GM23248 (cell line): ENCODE results near the gene DNAJC8.

Experiments used
- EZH2 ChIP-seq: fragments of 200-600 bp; sonication (generic); IDR thresholded peaks from 2 replicates; pipeline ENCODE4 v1.6.1; 2018; ENCODE audit warnings: antibody characterized with exemption, mild to moderate bottlenecking; ENCODE audit not compliant: insufficient read depth, poor library complexity, severe bottlenecking
- EZH2phosphoT487 ChIP-seq: fragments of 200-600 bp; sonication (generic); IDR thresholded peaks from 2 replicates; pipeline ENCODE4 v1.6.1; 2018; ENCODE audit warnings: antibody characterized with exemption, moderate library complexity, mild to moderate bottlenecking, low read depth; ENCODE audit not compliant: insufficient read depth

DNA sequence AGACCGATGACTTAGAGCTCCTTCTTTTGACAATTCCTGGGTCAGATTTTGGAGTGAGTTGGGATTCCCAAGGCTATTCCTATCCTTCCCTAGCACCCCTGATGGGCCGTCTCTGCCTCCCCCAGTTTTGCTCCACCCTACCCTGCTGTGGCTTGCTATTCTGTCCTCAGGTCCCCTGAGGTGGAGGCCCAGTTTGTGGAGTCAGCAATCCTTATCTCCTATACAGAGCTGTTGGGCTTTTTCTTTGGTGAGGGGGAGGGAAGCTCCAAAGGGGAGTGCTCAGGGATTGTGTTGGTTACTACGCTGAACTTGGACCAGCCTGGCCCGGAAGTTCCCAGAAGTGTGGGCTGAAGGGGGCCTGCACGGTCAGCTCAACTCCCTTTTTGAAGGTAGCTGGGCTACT is 34.1 kb upstream of the DNAJC8 start:
- TF ChIP-seq EZH2phosphoT487, result no peak
- no peak for TF ChIP-seq EZH2
